ENCODE measurements around the gene ACIN1.
"Not testable (repeated sequence)": the region's sequence is repeated elsewhere in the genome, so short reads cannot be mapped to it uniquely, and the experiment has no call there.

The ACIN1 gene

DNA sequence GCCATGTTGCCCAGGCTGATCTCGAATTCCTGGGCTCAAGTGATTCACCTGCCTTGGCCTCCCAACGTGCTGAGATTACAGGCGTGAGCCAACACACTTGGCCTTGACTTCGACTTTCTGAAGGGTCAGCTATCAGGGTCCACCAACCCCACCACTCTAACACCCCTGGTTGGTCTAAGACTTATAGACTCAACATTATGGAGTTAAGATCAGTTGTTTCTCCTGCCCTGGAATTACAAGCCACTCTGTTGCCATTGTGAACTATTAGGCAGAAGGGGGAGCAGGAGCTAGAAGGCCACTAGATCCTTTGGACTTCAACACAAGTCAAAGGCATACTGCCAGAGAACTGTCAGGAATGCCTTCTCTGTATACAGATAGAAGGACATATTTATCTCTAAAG, 54.8 kb downstream of the ACIN1 start:
- no peak for DNase-seq

DNA sequence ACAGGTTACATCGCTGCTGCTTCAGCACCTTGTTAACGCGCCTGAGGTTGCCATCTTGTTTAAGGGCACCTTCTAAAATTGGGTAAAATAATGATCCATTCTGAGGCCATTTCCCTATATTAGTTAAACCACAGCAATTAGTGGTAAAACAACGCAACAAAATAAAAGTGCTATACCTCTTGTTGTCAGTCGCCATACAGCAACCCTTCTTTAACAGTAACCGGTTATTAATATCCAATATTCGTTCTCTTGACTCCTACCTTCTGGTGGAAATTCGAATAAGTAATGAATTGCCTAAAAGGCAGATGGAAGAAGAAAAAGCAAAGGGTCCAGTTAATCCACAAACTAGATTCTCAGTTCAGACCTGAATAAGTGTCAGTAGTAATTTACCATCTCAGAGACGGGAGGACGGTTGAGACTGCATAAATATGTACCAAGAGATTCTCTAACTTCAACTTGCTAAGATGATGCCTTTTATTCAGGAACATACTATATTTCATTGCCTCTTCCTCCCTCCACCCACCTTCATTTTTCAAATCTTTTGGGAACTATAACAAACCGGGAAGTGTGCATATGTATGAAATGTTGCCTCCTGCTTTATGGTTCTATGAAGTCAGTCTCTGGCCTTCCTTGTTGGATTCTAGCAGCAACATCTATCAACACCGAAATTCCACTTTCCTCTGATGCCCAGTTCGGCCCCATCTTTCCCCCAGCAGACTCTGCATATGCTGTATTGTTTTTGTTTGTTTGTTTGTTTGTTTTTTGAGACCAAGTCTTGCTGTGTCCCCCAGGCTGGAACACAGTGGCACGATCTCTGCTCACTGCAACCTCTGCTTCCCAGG, 59.4 kb downstream of the ACIN1 start:
- no peak for DNase-seq

DNA sequence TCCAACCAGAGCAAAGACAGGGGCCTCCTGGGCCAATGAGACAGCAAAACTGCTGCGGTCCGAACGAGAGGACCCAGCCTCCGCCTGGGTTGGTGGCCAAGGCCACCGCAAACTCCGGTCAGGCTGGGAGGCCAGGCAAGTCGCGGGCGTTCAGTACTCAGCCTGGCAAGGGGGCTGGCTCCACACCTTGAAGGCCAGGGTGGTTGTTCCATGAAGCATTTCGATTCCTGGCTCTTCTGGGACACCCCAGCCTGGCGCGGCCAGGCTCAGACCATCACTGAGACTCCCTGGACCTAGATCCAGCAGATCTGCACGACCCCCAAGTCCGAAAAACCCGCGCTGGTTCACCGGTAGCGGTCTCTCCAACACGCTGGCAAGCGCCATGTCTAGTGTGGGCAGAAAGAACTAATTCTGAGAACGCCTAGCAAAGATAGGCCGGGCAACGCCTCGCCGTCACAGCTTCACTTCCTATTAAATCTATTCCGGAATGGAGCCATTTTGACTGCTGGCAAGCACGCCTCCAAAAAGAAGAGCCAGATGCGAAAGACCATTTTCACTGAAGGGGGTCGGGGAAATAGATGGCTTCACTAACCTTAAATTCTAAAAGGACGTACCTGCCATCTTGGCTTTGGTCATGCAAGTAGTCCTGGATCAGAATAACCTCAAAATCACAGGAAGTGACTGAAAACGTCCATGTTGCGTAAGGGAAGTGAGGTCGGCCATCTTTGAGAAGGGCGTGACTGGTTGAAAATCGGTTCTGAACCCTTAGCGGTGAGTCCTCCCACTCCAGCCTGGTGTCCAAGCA, 60.2 kb downstream of the ACIN1 start, which contains the start of gene PSMB5:
PSMB5 (minus strand) TSS at position 403 of the 805 bp plus-strand sequence; CDS start at position 384, 19 bp downstream.
- DNase-seq: peak; percentile 88 to 89

DNA sequence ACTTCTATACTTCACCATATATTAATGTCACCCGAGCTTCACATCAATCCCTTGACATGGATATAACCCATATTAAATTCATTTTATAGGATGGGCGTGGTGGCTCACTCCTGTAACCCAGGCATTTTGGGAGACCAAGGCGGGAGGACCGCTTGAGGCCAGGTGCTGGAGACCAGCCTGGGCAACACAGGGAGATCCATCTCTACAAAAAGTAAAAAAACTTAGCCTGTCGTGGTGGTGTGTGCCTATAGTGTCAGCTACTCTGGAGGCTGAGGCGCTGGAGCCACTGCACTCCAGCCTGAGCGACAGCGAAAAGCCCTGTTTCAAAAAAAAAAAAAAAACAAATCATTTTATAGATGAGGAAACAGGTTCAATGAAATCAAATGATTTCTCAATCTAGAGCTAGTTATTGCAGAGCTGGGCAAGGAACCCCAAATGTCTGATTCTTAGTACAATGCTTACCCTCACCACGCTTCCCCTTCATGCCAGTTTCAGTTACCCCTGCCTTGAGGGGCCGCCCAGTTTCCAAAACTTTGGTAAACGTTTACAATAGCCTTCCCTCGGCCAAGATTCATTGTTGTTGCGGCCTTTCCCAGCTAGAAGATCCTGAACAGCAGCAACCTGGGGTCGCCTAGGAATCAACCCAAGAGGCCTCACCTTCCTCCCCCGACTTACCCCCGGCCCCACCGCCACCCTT, 61.0 kb downstream of the ACIN1 start:
- DNase-seq: no peak

- no peak for DNase-seq
Measured at GRCh38 chr14:23033251-23033727, 61.6 kb downstream of the ACIN1 start.

DNA sequence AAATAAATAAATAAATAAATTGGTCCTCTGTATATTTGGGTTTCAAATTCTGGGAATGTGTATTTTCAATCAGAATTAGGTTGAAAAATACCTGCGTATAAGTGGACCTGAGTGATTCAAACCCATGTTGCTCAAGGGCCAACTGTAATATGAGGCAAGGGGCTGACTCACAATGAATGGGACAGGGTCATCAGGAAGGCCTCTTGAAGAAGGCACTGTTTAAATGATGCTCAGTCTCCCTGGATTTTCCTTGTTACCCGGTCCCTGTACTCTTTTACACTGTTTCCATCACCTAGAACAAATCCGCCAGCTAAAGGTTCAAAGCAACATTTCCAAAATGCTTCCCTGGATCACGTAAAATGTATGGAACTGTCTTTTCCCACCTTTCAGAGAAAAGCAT, 64.0 kb downstream of the ACIN1 start:
- no peak for DNase-seq

DNA sequence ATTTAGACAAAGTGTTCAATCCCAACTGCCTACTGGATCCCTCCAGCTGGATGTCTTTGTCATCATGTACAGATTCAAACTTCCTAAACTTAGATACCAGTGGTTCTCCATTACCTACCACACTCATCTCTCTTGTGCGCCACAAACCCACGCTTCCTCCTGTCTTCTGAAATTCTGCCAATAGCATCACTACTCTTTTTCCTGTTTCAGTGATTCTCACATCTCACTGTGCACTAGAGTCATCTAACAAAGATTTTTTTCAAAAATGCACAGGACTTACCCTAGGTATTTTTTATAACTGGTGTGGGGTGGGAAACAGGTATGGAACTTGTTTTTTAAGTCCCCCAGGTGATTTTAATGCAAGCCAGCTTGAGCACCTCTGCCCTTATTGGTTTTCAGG, 66.1 kb downstream of the ACIN1 start:
- peak in 1 of 2 experiments; percentile 35 for DNase-seq

DNA sequence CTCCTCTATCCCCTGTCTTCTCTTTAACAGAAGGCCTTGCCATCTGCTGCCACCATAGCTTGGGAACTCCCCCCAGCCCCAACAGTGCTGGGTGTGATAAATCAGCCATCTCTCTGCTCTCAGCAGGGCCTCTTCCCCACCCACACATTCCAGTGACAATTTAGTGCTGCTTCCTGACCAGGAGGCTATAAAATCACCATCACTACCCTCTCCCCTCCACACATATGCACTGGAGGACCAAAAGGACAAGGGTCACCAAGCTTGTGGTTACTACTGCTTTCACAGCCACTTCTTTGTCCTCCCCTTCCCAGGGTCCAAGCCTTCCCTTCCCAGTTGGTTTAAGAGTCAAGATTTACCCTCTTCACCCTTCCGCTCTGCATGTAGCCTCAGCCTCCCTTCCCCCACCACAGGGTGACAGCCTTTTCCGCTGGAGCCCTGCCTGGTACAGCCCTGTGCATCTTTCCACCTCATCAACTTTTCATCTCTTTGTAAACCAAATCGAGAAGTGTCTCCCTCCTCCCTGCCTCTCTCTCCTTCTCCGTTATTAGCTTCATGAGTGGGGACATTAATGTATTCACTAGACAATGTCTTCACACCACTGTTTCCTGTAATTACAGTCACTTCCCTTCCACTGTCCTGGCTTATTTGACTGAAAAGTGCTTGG, 69.7 kb downstream of the ACIN1 start:
- peak in 1 of 2 experiments; percentile 48 for DNase-seq

DNA sequence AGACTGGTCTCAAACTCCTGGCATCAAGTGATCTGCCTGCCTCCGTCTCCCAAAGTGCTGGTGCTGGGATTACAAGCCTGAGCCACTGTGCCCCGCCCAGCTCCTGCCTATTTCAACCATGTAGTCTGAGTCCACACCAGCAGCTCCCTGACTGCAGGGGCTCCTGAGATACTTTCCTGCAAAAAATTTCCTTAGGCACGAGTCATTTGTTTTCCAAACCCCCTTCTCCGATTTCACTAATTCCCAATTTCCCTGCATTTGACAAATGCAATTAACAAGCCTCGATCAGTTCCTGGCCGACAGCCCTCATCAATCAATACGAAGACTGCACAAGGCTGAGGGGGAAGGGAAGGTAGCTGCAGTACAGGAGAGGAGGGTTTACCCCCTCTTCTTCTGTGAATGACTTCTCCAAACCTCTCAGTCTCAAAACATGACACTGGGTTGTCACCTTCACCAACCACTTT, 70.3 kb downstream of the ACIN1 start:
- DNase-seq: no peak

GRCh38 chr14:23023795-23024152, 71.2 kb downstream of the ACIN1 start:
- DNase-seq: no peak

DNA sequence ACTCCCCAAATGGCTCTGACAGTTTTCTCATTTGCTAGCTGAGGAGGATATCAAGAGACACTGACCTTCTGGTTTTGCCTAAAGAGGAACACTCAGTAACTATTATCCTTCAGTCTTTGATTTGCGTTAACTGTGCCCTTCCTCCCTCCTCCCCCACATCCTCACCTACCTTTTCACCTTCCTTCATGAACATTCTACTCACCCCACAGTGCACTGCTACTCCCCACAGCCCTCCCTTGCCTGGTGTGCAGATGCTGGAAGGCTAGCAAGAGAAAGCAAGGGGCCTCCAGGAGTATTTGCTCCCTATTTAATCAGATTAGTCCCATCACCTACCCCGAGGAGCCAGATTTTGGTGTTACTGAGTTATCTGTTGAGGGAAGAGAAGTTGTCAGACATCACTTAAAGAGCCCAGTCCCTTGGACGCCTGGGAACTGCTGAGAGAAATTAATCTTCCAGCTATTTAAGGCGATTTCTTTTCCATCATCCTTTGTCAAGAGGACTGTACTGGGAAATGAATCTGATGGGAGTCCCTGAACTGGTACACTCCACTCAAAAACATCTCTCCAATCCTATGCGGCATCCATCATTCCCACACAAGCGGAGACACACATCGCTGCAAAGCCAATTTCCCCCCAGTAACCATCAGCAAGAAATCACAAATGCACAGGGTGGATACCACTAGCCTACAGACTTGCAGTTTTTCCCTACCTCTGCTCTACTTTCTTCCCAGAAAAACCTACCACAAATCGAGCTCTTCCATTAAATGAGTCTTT, 71.7 kb downstream of the ACIN1 start:
- DNase-seq: no peak

GRCh38 chr14:23021889-23022442, 73.0 kb downstream of the ACIN1 start:
- DNase-seq: no peak

DNA sequence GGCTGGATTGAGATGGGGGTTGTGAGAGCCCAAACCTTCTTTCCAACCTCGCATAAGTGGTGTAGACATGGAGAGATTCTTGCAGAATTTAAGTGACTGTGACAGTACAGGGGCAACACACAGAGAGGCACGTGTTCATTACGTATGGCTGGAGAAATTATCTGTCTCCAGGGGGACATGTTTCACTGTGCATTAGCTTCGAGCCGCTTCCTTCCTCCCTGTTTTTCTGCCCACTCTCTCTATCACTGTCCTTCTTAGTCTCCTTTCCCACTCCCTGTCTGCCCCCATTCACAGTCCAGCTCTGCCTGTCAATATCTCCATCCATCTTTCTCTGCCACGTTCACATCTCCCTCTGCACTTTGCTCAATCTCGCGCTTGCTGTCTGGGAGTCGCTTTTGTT, 73.5 kb downstream of the ACIN1 start:
- DNase-seq: no peak

- no peak for DNase-seq
Measured at GRCh38 chr14:23020143-23021128, 74.5 kb downstream of the ACIN1 start.

DNA sequence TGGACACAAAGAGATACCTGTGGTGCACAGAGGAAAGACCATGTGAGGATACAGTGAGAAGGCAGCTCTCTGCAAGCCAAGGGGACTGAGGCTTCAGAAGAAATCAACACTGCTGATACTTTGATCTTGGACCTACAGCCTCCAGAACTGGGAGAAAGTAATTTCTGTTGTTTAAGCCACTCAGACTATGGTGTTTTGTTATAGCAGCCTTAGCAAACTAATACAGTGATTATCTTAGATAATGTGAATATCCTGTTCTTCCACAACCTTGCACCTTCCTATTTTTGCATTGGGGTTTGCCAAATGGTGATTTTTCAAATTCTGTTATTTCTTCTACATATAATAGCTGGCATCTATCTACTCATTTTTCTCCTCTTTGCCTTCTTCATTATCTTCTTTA, 76.8 kb downstream of the ACIN1 start:
- no peak for DNase-seq

DNA sequence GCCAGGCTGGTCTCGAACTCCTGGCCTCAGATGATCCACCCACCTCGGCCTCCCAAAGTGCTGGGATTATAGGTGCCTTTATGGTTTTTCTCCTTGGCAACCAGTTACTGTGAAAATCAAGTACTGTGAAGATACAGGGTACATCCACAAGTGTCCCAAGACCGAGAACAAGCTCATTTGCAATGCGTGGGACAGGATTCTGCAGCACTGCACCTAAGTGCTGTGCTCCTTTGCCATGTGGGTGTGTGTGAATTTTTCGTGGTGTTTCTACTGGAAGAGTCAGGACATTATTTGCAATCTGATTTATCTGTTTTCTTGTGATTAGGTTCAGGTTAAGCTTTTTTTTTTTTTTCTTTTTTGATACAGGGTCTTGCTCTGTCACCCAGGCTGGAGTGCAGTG, 77.8 kb downstream of the ACIN1 start:
- DNase-seq: no peak

DNA sequence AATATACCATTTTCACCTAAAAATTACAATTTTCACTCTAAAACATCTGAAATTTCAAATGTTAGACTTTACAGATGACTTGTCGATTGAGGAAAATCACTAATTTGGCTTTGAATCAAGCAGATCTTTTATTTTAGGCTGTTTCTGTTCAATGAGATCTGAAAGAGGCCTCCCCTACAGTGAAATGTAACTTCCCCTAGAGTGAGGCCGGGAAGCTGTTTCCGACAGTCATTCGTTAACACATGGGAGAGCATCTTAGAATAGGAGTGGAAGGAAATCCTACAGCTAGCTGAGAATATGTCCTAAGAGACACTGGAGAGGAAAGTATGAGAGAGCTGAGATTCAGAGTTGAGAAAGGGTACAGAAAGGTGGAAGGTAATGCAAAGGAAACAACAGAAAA, 79.3 kb downstream of the ACIN1 start:
- DNase-seq: no peak

DNA sequence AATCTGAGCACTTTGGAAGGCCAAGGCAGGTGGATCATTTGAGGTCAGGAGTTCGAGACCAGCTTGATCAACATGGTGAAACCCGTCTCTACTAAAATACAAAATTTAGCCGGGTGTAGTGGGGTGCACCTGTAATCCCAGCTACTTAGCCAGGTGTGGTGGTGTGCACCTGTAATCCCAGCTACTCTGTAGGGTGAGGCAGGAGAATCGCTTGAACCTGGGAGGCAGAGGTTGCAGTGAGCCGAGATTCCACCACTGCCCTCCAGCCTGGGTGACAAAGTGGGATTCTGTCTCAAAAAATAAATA, 81.2 kb downstream of the ACIN1 start:
- not testable (repeated sequence) for DNase-seq

DNA sequence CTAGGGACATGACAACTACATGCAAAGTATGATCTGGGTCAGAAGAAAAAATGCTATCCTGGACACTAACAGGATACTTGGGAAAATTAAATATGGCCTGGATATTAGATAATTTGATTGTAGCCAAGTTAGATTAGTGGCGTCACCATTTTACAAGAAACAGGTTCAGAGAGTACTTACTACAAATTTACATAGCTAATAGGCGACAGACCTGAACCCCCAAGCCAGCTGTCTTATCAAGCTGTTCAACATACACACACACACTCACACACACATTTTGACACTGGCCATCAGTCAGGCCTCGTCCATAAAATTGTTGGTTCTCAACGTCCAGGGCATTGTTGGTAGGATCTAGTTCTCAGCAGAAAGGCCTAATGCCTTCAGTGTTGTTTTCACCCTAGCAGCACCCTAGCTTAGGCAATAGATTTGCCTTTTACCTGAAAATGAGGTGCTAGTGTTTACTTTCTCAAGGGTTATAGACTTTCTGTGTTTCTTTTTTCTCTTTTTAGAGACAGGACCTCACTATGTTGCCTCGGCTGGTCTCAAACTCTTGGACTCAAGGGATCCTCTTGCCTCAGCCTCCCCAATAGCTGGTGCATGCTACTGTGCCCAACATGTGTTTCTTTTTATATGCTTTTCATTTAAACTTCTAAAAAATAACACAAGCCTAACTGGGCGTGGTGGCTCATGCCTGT, 81.7 kb downstream of the ACIN1 start:
- DNase-seq: no peak

All from activated T-cell treated with anti-CD3 and anti-CD28 coated beads, Interleukin-2, amount 50 U/mL, for 48 hours (primary cell).